Transverse colon (tissue), 4 donors: ENCODE measurements around the gene AIPL1. TPM values are rescaled to one million over a fixed set of nuclear protein-coding genes. Genes with fewer than 3 reads are reported as not detected.

Source experiments
- DNase-seq: peaks from one replicate; pipeline ENCODE4 v3.0.0-alpha.2; 2019
- H3K27ac ChIP-seq, 4 donors: fragments of 200-600 bp; sonication (generic); 2 replicates each; pipeline ENCODE4 v1.5.1; 2016 to 2018; ENCODE audit warnings: inconsistent platforms in 4 of 4
- H3K27me3 ChIP-seq: fragments of 200-600 bp; sonication (generic); 2 replicates; pipeline ENCODE4 v1.5.1; 2017; ENCODE audit warnings: inconsistent platforms
- H3K36me3 ChIP-seq, 4 donors: fragments of 200-600 bp; sonication (generic); 2 replicates each; pipeline ENCODE4 v1.5.1; 2017 to 2019; ENCODE audit warnings: inconsistent platforms in 4 of 4
- H3K4me1 ChIP-seq, 4 donors: fragments of 200-600 bp; sonication (generic); 2 replicates each; pipeline ENCODE4 v1.5.1; 2017 to 2020; ENCODE audit warnings: inconsistent platforms in 4 of 4
- H3K4me3 ChIP-seq, 4 donors: fragments of 200-600 bp; sonication (generic); 1 replicate in 1 of 4; 2 replicates in 3 of 4; pipeline versions ENCODE4 v1.5.1 to v1.6.1; 2017 to 2019; ENCODE audit warnings: inconsistent platforms in 4 of 4
- H3K9me3 ChIP-seq, 2 donors: fragments of 200-600 bp; sonication (generic); 2 replicates each; pipeline ENCODE4 v1.5.1; 2017 to 2019; ENCODE audit warnings: inconsistent platforms in 2 of 2
- EP300 ChIP-seq: sonication (generic); formaldehyde crosslinking; IDR thresholded peaks from one replicate; pipeline ENCODE4 v1.6.1; 2017; ENCODE audit warnings: antibody characterized with exemption, low read depth
- POLR2A ChIP-seq: fragments of 450-650 bp; IDR thresholded peaks from one replicate; pipeline ENCODE4 v1.6.1; 2016; ENCODE audit warnings: antibody characterized with exemption, mild to moderate bottlenecking, moderate library complexity
- POLR2AphosphoS5 ChIP-seq, 3 donors: sonication (generic); formaldehyde crosslinking; IDR thresholded peaks; one replicate each; pipeline ENCODE4 v1.6.1; 2016; ENCODE audit warnings: antibody characterized with exemption in 3 of 3
- WGBS, 2 donors: methylation state at CpG; one replicate each; pipeline ENCODE4 v1.1.5; 2018; ENCODE audit warnings: low coverage in 1 of 2; 5-methylcytosine and 5-hydroxymethylcytosine counted together
- in situ Hi-C, 4 donors: fragments of 200-750 bp; cut with MboI; loops; one replicate each; pipeline versions ENCODE4 v1.15.0 to v1.15.1; 2017; ENCODE audit warnings: low sequenced_read_pairs in 3 of 4, low pct_ligation_motif_present in 1 of 4, low pct_unique_long_range_greater_than_20kb in 1 of 4
- intact Hi-C: fragments of 100-400 bp; cut with DNase I; formaldehyde crosslinking; loops from one replicate; pipeline ENCODE4 v1.15.1; 2023; ENCODE audit warnings: low total_unique reads
- total RNA-seq, 4 donors: library from RNA; depleted of rRNA; stranded (reverse); fragments of >200 nt; gene quantifications; one replicate each; pipeline ENCODE4 v1.1.0, GENCODE V29; 2016
- TF ChIP-seq, protein P1 (sequence below), 5 experiments: fragments of 200-600 bp in 3 of 5; fragments of 450-650 bp in 2 of 5; sonication (generic) in 3 of 5; IDR thresholded peaks; 1 replicate in 2 of 5; 2 replicates in 3 of 5; pipeline ENCODE4 v1.5.1; 2016 to 2017; ENCODE audit warnings: antibody characterized with exemption in 5 of 5, inconsistent platforms in 3 of 5, mild to moderate bottlenecking in 2 of 5, moderate library complexity in 1 of 5

Gene AIPL1
- total RNA-seq, 4 donors from 2014 or later: not detected

GRCh38 chr17:6456321-6456720 lies 21.4 kb upstream of the AIPL1 start:
- no peaks in the 10 kb centered on the region for H3K36me3 ChIP-seq
- H3K27me3 ChIP-seq: peaks cover 5% of the 10 kb centered on the region
- no peak for DNase-seq
- 87% methylated on average over 9 of the region's 9 CpGs; no CpG with 5 or more reads in 1 of the 2 donors for WGBS, 2 donors
- H3K4me3 ChIP-seq: no peak overlapping the region
- H3K9me3 ChIP-seq: no peaks in the 10 kb centered on the region
- H3K4me1 ChIP-seq: peaks cover 0 to 21% (median 16%) of the 10 kb centered on the region in 4 donors
- in situ Hi-C loops: loop anchor here in 3 of 4 donors (25.0 kb wide), 1 partner anchor 181 kb away; the partner anchor contains the start of genes KIAA0753 (in 3 of the 3) and TXNDC17 (in 3 of the 3)
- peak overlapping the region in 2 of 4 donors; percentile 56 to 65 for H3K27ac ChIP-seq
- no peak for TF ChIP-seq POLR2A
- TF ChIP-seq POLR2AphosphoS5 (IDR thresholded peaks at IDR 0.05): no peak
- TF ChIP-seq, protein P1, sequence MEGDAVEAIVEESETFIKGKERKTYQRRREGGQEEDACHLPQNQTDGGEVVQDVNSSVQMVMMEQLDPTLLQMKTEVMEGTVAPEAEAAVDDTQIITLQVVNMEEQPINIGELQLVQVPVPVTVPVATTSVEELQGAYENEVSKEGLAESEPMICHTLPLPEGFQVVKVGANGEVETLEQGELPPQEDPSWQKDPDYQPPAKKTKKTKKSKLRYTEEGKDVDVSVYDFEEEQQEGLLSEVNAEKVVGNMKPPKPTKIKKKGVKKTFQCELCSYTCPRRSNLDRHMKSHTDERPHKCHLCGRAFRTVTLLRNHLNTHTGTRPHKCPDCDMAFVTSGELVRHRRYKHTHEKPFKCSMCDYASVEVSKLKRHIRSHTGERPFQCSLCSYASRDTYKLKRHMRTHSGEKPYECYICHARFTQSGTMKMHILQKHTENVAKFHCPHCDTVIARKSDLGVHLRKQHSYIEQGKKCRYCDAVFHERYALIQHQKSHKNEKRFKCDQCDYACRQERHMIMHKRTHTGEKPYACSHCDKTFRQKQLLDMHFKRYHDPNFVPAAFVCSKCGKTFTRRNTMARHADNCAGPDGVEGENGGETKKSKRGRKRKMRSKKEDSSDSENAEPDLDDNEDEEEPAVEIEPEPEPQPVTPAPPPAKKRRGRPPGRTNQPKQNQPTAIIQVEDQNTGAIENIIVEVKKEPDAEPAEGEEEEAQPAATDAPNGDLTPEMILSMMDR (IDR thresholded peaks at IDR 0.05): no peak
- TF ChIP-seq EP300: no peak
- intact Hi-C loops: no loop called here

DNA sequence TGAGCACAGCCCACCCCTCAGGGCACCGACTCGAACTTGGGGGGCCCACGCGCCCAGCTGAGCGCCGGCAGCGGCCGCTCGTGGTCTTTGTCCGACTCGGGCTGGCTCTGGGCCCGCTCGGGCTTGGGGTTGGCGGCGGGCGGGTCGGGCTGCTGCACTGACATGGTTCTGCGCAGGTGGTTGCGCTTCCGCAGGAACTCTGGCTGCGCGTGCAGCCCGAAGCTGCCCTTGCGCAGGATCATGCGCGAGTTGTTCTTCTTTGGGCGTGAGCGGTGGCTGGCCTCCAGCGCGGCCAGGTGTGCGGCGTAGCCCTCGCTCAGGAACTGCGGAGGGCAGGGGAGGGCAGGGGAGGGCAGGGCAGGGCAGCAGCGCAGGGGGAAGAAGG lies 20.4 kb upstream of the AIPL1 start:
- intact Hi-C loops: no loop called here
- no CpG with 5 or more reads among the region's 35 CpGs for WGBS, 2 donors
- H3K27ac ChIP-seq: peak overlapping the region in 1 of 4 donors; percentile 64
- H3K36me3 ChIP-seq: no peaks in the 10 kb centered on the region
- no peak for TF ChIP-seq POLR2A
- TF ChIP-seq, protein P1 (IDR thresholded peaks at IDR 0.05): no peak
- peaks cover 0 to 21% (median 16%) of the 10 kb centered on the region in 4 donors for H3K4me1 ChIP-seq
- H3K4me3 ChIP-seq: peak overlapping the region in 2 of 4 donors; percentile 12 to 27
- peaks cover 5% of the 10 kb centered on the region for H3K27me3 ChIP-seq
- in situ Hi-C loops: loop anchor here in 3 of 4 donors (25.0 kb wide), 1 partner anchor 182 kb away; the partner anchor contains the start of genes KIAA0753 (in 3 of the 3) and TXNDC17 (in 3 of the 3)
- peak; percentile 62 for DNase-seq
- H3K9me3 ChIP-seq: no peaks in the 10 kb centered on the region

- WGBS, 2 donors: 69% methylated on average over 29 of the region's 35 CpGs; no CpG with 5 or more reads in 1 of the 2 donors
- no peak for TF ChIP-seq EP300
- no peak for TF ChIP-seq POLR2AphosphoS5 (IDR thresholded peaks at IDR 0.05)
- no peak for TF ChIP-seq POLR2A
- TF ChIP-seq, protein P1 (IDR thresholded peaks at IDR 0.05): no peak
- Histone ChIP-seq H3K4me3 (peak overlapping the region in 2 of 4 donors; percentile 12 to 27), H3K36me3 (no peaks in the 10 kb centered on the region), H3K9me3 (no peaks in the 10 kb centered on the region), H3K4me1 (peaks cover 0 to 21% (median 16%) of the 10 kb centered on the region in 4 donors), H3K27me3 (peaks cover 5% of the 10 kb centered on the region), H3K27ac (peak overlapping the region in 1 of 4 donors; percentile 64)
- intact Hi-C loops: no loop called here
- in situ Hi-C loops: loop anchor here in 3 of 4 donors (25.0 kb wide), 1 partner anchor 183 kb away; the partner anchor contains the start of genes KIAA0753 (in 3 of the 3) and TXNDC17 (in 3 of the 3)
- no peak for DNase-seq
Observed at GRCh38 chr17:6454495-6455320, 19.8 kb upstream of the AIPL1 start.

GRCh38 chr17:6453279-6454024 lies 18.5 kb upstream of the AIPL1 start:
- H3K9me3 ChIP-seq: no peaks in the 10 kb centered on the region
- H3K27ac ChIP-seq: no peak overlapping the region
- in situ Hi-C loops (loop anchor here in 3 of 4 donors (25.0 kb wide), 1 partner anchor 184 kb away; the partner anchor contains the start of genes KIAA0753 (in 3 of the 3) and TXNDC17 (in 3 of the 3)), intact Hi-C loops (no loop called here)
- DNase-seq: no peak
- no peak overlapping the region for H3K4me3 ChIP-seq
- TF ChIP-seq POLR2A (no peak), EP300 (no peak), POLR2AphosphoS5 (IDR thresholded peaks at IDR 0.05) (no peak)
- TF ChIP-seq, protein P1 (IDR thresholded peaks at IDR 0.05): no peak
- no peaks in the 10 kb centered on the region for H3K36me3 ChIP-seq
- WGBS, 2 donors: 76 to 100% methylated on average over 1 to 12 of the region's 14 CpGs
- peaks cover 5% of the 10 kb centered on the region for H3K27me3 ChIP-seq
- peaks cover 0 to 21% (median 15%) of the 10 kb centered on the region in 4 donors for H3K4me1 ChIP-seq
